Loucy (cell line): ENCODE data around the gene TUBB3.

Experiments used
- H2AFZ ChIP-seq: fragments of 200-600 bp; sonication (generic); 2 replicates; pipeline ENCODE4 v1.6.0; 2016; ENCODE audit warnings: antibody characterized with exemption, mild to moderate bottlenecking, low read length, moderate library complexity
- H3F3A ChIP-seq: fragments of 200-600 bp; 2 replicates; pipeline ENCODE4 v1.6.0; 2016; ENCODE audit warnings: antibody characterized with exemption, low read depth, mild to moderate bottlenecking
- H3K27me3 ChIP-seq: fragments of 200-600 bp; sonication (generic); 2 replicates; pipeline ENCODE4 v1.6.1; 2014; ENCODE audit warnings: low read length, mild to moderate bottlenecking; ENCODE audit not compliant: insufficient read depth, poor library complexity, severe bottlenecking
- H3K36me3 ChIP-seq: fragments of 200-600 bp; sonication (generic); 2 replicates; pipeline ENCODE4 v1.6.1; 2016; ENCODE audit warnings: low read length; ENCODE audit not compliant: insufficient read depth
- H3K4me1 ChIP-seq: fragments of 200-600 bp; sonication (generic); 2 replicates; pipeline ENCODE4 v1.5.1; 2014; ENCODE audit warnings: low read length, mild to moderate bottlenecking; ENCODE audit not compliant: insufficient read depth, poor library complexity, severe bottlenecking
- H3K4me2 ChIP-seq: fragments of 200-600 bp; sonication (generic); 2 replicates; pipeline ENCODE4 v1.6.0; 2014; ENCODE audit warnings: antibody characterized with exemption, low read length, low read depth, mild to moderate bottlenecking; ENCODE audit not compliant: poor library complexity, severe bottlenecking
- H3K4me3 ChIP-seq: fragments of 200-600 bp; sonication (generic); 2 replicates; pipeline ENCODE4 v1.5.1; 2014; ENCODE audit warnings: low read length, mild to moderate bottlenecking, mixed read lengths; ENCODE audit not compliant: poor library complexity, severe bottlenecking
- H3K79me2 ChIP-seq: fragments of 200-600 bp; sonication (generic); 2 replicates; pipeline ENCODE4 v1.6.1; 2014; ENCODE audit warnings: low read length; ENCODE audit not compliant: insufficient read depth
- H3K9ac ChIP-seq: fragments of 200-600 bp; sonication (generic); 2 replicates; pipeline ENCODE4 v1.6.0; 2014; ENCODE audit warnings: mild to moderate bottlenecking, low read depth, low read length, moderate library complexity; ENCODE audit not compliant: poor library complexity, severe bottlenecking
- H3K9me2 ChIP-seq: fragments of 200-600 bp; sonication (generic); replicated peaks from 2 replicates; pipeline ENCODE4 v1.6.1; 2016; ENCODE audit warnings: low read depth, low read length, mixed read lengths
- H3K9me3 ChIP-seq: fragments of 200-600 bp; sonication (generic); 2 replicates; pipeline ENCODE4 v1.6.1; 2014; ENCODE audit warnings: mild to moderate bottlenecking, antibody characterized with exemption, low read length, low read depth; ENCODE audit not compliant: insufficient read depth
- H4K20me1 ChIP-seq: fragments of 200-600 bp; sonication (generic); 2 replicates; pipeline ENCODE4 v1.6.0; 2014; ENCODE audit warnings: antibody characterized with exemption, low read length, mild to moderate bottlenecking; ENCODE audit not compliant: insufficient read depth, poor library complexity, severe bottlenecking
- EZH2phosphoT487 ChIP-seq: fragments of 200-600 bp; IDR thresholded peaks from 2 replicates; pipeline ENCODE4 v1.6.1; 2018; ENCODE audit warnings: antibody characterized with exemption, mild to moderate bottlenecking, moderate library complexity, borderline replicate concordance
- TF ChIP-seq, protein P1 (sequence below): fragments of 200-600 bp; sonication (generic); conservative IDR thresholded peaks from 2 replicates; pipeline ENCODE4 v1.5.1; 2014; ENCODE audit warnings: mild to moderate bottlenecking, antibody characterized with exemption, low read length

TUBB3 gene

DNA sequence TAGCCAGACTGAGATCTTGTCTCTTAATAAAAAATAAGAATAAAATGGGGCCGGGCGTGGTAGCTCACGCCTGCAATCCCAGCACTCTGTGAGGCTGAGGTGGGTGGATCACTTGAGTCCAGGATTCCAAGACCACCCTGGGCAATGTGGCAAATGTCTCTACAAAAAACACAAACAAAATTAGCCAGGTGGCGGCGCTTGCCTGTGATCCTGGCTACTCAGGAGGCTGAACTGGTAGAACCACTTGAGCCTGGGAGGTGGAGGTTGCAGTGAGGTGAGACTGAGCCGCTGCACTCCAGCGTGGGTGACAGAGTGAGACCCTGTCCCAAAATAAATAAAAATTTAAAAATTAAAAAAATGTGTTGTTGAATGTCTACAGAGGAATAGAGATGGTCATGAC lies 22.5 kb downstream of the TUBB3 start:
- no peak overlapping the region for H3K4me3 ChIP-seq
- no peak overlapping the region for H3K4me2 ChIP-seq
- no peak overlapping the region for H2AFZ ChIP-seq
- H3K36me3 ChIP-seq, result no peaks in the 10 kb centered on the region
- peaks cover 3% of the 10 kb centered on the region for H4K20me1 ChIP-seq
- no peaks in the 10 kb centered on the region for H3K27me3 ChIP-seq
- H3K4me1 ChIP-seq, result no peaks in the 10 kb centered on the region
- no peak overlapping the region for H3K9ac ChIP-seq
- TF ChIP-seq, protein P1, sequence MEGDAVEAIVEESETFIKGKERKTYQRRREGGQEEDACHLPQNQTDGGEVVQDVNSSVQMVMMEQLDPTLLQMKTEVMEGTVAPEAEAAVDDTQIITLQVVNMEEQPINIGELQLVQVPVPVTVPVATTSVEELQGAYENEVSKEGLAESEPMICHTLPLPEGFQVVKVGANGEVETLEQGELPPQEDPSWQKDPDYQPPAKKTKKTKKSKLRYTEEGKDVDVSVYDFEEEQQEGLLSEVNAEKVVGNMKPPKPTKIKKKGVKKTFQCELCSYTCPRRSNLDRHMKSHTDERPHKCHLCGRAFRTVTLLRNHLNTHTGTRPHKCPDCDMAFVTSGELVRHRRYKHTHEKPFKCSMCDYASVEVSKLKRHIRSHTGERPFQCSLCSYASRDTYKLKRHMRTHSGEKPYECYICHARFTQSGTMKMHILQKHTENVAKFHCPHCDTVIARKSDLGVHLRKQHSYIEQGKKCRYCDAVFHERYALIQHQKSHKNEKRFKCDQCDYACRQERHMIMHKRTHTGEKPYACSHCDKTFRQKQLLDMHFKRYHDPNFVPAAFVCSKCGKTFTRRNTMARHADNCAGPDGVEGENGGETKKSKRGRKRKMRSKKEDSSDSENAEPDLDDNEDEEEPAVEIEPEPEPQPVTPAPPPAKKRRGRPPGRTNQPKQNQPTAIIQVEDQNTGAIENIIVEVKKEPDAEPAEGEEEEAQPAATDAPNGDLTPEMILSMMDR, result no peak
- no peak for TF ChIP-seq EZH2phosphoT487
- no peaks in the 10 kb centered on the region for H3K9me2 ChIP-seq
- H3K79me2 ChIP-seq, result no peaks in the 10 kb centered on the region
- no peaks in the 10 kb centered on the region for H3K9me3 ChIP-seq
- no peaks in the 10 kb centered on the region for H3F3A ChIP-seq

DNA sequence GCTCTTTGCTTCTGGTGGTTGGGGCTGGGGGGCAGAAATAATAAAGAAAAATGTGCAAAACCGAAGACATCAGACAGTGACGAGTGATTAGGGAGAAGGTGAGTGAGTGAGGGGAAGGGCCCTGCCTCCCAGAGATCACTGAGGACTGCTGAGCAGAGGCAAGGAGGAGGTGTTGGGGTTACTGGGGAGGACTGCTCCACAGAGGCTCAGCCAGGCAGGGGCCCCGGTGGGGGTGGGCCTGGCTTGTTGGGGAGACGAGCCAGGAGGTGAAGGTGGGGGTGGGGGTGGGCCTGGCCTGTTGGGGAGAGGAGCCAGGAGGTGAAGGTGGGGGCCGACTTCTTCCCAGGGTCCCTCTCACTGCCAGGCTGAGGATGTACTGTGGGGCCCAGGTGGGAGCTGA lies 23.4 kb downstream of the TUBB3 start:
- Histone ChIP-seq H2AFZ (no peak overlapping the region), H3K27me3 (no peaks in the 10 kb centered on the region), H3K9me3 (no peaks in the 10 kb centered on the region), H3K4me3 (no peak overlapping the region), H3K36me3 (no peaks in the 10 kb centered on the region), H3K79me2 (no peaks in the 10 kb centered on the region), H3K4me2 (no peak overlapping the region), H3K4me1 (no peaks in the 10 kb centered on the region), H4K20me1 (peaks cover 3% of the 10 kb centered on the region), H3K9me2 (no peaks in the 10 kb centered on the region), H3K9ac (no peak overlapping the region), H3F3A (no peaks in the 10 kb centered on the region)
- no peak for TF ChIP-seq EZH2phosphoT487
- TF ChIP-seq, protein P1, result no peak

- H3K9me3 ChIP-seq, result no peaks in the 10 kb centered on the region
- no peaks in the 10 kb centered on the region for H3K4me1 ChIP-seq
- no peaks in the 10 kb centered on the region for H3K79me2 ChIP-seq
- peaks cover 3% of the 10 kb centered on the region for H4K20me1 ChIP-seq
- H3K9me2 ChIP-seq, result no peaks in the 10 kb centered on the region
- peak overlapping the region; percentile 71 for H3K4me2 ChIP-seq
- H3F3A ChIP-seq, result no peaks in the 10 kb centered on the region
- H3K27me3 ChIP-seq, result no peaks in the 10 kb centered on the region
- peak overlapping the region; percentile 74 for H3K4me3 ChIP-seq
- TF ChIP-seq, protein P1, result no peak
- no peak for TF ChIP-seq EZH2phosphoT487
- H3K36me3 ChIP-seq, result no peaks in the 10 kb centered on the region
- H2AFZ ChIP-seq, result no peak overlapping the region
- peak overlapping the region; percentile 67 for H3K9ac ChIP-seq
These were observed 26.1 kb downstream of the TUBB3 start for GRCh38 chr16:89949121-89949742.
